OCI-LY7 (cell line): ENCODE measurements around the gene FHDC1. TPM values are rescaled to one million over a fixed set of nuclear protein-coding genes. Genes with fewer than 3 reads are reported as not detected.

Experiments
- BruUV-seq: library from RNA; stranded (reverse); fragments of 400-500 nt; replicated peaks from 2 replicates; lab custom pipeline; 2021; lab: Mats Ljungman, UMichigan
- CTCF ChIA-PET: fragments of 300-600 bp; sonication (Branson Sonifier 250); formaldehyde crosslinking; loops from one replicate; lab custom pipeline; 2022; ENCODE audit warnings: antibody characterized with exemption; ENCODE audit not compliant: unreplicated experiment; lab: Charles Lee
- POLR2A ChIA-PET: fragments of 300-600 bp; sonication (Branson Sonifier 250); formaldehyde crosslinking; loops from one replicate; lab custom pipeline; 2022; ENCODE audit warnings: antibody characterized with exemption; lab: Charles Lee
- DNase-seq: peaks from one replicate; pipeline ENCODE4 v3.0.0-alpha.2; 2015; ENCODE audit warnings: low spot score
- H2AFZ ChIP-seq: fragments of 200-600 bp; sonication (generic), shearing (Covaris generic); 2 replicates; pipeline ENCODE4 v1.6.1; 2014; ENCODE audit warnings: mild to moderate bottlenecking, antibody characterized with exemption, low read length, moderate library complexity
- H3K27ac ChIP-seq: fragments of 200-600 bp; sonication (generic); 2 replicates; pipeline ENCODE4 v1.5.1; 2014; ENCODE audit warnings: mixed run types, low read depth, mild to moderate bottlenecking, moderate library complexity, low read length, inconsistent platforms; ENCODE audit not compliant: poor library complexity, severe bottlenecking
- H3K36me3 ChIP-seq: fragments of 200-600 bp; sonication (generic); 2 replicates; pipeline ENCODE4 v1.6.1; 2014; ENCODE audit warnings: mild to moderate bottlenecking, antibody characterized with exemption, low read length, moderate library complexity, mixed read lengths; ENCODE audit not compliant: insufficient read depth
- H3K4me1 ChIP-seq: fragments of 200-600 bp; sonication (generic); 2 replicates; pipeline ENCODE4 v1.5.1; 2014; ENCODE audit warnings: mild to moderate bottlenecking, low read length; ENCODE audit not compliant: insufficient read depth, poor library complexity, severe bottlenecking
- H3K4me2 ChIP-seq: fragments of 200-600 bp; sonication (generic); 2 replicates; pipeline ENCODE4 v1.6.1; 2014; ENCODE audit warnings: mild to moderate bottlenecking, low read length
- H3K4me3 ChIP-seq: fragments of 200-600 bp; sonication (generic); 2 replicates; pipeline ENCODE4 v1.5.1; 2014; ENCODE audit warnings: mild to moderate bottlenecking, low read depth, low read length; ENCODE audit not compliant: poor library complexity, severe bottlenecking
- H3K79me2 ChIP-seq: fragments of 200-600 bp; sonication (generic); 2 replicates; pipeline ENCODE4 v1.6.1; 2016; ENCODE audit warnings: low read depth, mild to moderate bottlenecking, low read length, moderate library complexity, mixed read lengths; ENCODE audit not compliant: insufficient read depth
- H3K9me2 ChIP-seq: fragments of 200-600 bp; sonication (generic); 2 replicates; pipeline ENCODE4 v1.6.1; 2016; ENCODE audit warnings: mild to moderate bottlenecking, low read length, mixed read lengths; ENCODE audit not compliant: insufficient read depth
- H3K9me3 ChIP-seq: fragments of 200-600 bp; sonication (generic); 2 replicates; pipeline ENCODE4 v1.6.1; 2014; ENCODE audit warnings: mild to moderate bottlenecking, mixed run types, low read length, mixed read lengths
- H4K20me1 ChIP-seq: fragments of 200-600 bp; sonication (generic); 2 replicates; pipeline ENCODE4 v1.6.1; 2014; ENCODE audit warnings: mild to moderate bottlenecking, antibody characterized with exemption, low read length, moderate library complexity, mixed read lengths; ENCODE audit not compliant: insufficient read depth
- EZH2phosphoT487 ChIP-seq: fragments of 200-600 bp; sonication (generic); IDR thresholded peaks from 2 replicates; pipeline ENCODE4 v1.6.1; 2018; ENCODE audit warnings: low read depth, borderline replicate concordance, mild to moderate bottlenecking, mixed run types, antibody characterized with exemption, low read length, moderate library complexity, mixed read lengths
- intact Hi-C: fragments of 100-400 bp; cut with micrococcal nuclease; formaldehyde crosslinking; loops from one replicate; pipeline ENCODE4 v1.10.0; 2022; ENCODE audit not compliant: unreplicated experiment
- total RNA-seq, 2 experiments: library from RNA; depleted of rRNA in 1 of 2; stranded (reverse); fragments of >200 nt in 1 of 2; shearing (Covaris generic) in 1 of 2; gene quantifications; 2 replicates each; pipeline ENCODE4 v1.2.3, GENCODE V29; 2014 to 2022
- TF ChIP-seq, protein P1 (sequence below): fragments of 200-600 bp; sonication (generic); conservative IDR thresholded peaks from 2 replicates; pipeline ENCODE4 v1.5.1; 2014; ENCODE audit warnings: mild to moderate bottlenecking, antibody characterized with exemption, low read length, moderate library complexity, mixed read lengths

FHDC1 gene
- total RNA-seq, 2 experiments from 2014 or later, result 0.04 to 0.13 TPM

DNA sequence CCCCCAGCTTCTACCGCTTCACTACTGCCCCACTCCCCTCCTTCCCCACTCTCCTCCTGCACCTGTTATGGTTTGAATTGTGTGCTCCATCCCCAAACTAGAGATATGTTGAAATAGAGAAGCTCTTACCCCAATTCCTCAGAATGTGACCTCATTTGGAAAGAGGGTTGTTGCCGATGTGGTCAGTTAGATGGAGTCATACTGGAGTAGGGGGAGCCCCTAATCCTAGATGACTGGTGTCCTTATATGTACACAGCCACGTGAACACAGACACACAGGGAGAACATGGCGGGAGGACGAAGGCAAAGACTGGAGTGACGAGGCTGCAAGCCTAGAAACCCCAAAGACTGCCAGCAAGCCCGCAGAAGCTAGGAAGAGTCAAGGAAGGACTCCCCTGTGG lies 84.3 kb downstream of the FHDC1 start:
- Histone ChIP-seq H3K4me2 (no peak overlapping the region), H3K79me2 (no peaks in the 10 kb centered on the region), H3K27ac (no peak overlapping the region), H3K36me3 (no peaks in the 10 kb centered on the region), H3K9me2 (no peaks in the 10 kb centered on the region), H3K9me3 (no peaks in the 10 kb centered on the region), H2AFZ (no peak overlapping the region), H3K4me1 (no peaks in the 10 kb centered on the region), H3K4me3 (no peak overlapping the region), H4K20me1 (no peaks in the 10 kb centered on the region)
- intact Hi-C loops, result no loop called here
- TF ChIP-seq, protein P1, sequence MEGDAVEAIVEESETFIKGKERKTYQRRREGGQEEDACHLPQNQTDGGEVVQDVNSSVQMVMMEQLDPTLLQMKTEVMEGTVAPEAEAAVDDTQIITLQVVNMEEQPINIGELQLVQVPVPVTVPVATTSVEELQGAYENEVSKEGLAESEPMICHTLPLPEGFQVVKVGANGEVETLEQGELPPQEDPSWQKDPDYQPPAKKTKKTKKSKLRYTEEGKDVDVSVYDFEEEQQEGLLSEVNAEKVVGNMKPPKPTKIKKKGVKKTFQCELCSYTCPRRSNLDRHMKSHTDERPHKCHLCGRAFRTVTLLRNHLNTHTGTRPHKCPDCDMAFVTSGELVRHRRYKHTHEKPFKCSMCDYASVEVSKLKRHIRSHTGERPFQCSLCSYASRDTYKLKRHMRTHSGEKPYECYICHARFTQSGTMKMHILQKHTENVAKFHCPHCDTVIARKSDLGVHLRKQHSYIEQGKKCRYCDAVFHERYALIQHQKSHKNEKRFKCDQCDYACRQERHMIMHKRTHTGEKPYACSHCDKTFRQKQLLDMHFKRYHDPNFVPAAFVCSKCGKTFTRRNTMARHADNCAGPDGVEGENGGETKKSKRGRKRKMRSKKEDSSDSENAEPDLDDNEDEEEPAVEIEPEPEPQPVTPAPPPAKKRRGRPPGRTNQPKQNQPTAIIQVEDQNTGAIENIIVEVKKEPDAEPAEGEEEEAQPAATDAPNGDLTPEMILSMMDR, result no peak
- TF ChIP-seq EZH2phosphoT487, result no peak
- DNase-seq, result no peak
- ChIA-PET POLR2A (no interaction called here), CTCF (no interaction called here)
- BruUV-seq, result no TSS peak

- DNase-seq, result no peak
- Histone ChIP-seq H3K36me3 (no peaks in the 10 kb centered on the region), H3K4me2 (no peak overlapping the region), H3K4me1 (no peaks in the 10 kb centered on the region), H3K9me3 (no peaks in the 10 kb centered on the region), H2AFZ (no peak overlapping the region), H4K20me1 (no peaks in the 10 kb centered on the region), H3K79me2 (no peaks in the 10 kb centered on the region), H3K27ac (no peak overlapping the region), H3K9me2 (no peaks in the 10 kb centered on the region), H3K4me3 (no peak overlapping the region)
- TF ChIP-seq EZH2phosphoT487, result no peak
- TF ChIP-seq, protein P1, result no peak
- intact Hi-C loops, result no loop called here
- no TSS peak for BruUV-seq
- CTCF ChIA-PET, result no interaction called here
- POLR2A ChIA-PET, result no interaction called here
Observed at GRCh38 chr4:153021276-153021675, 85.2 kb downstream of the FHDC1 start.

- TF ChIP-seq, protein P1, result no peak
- no peak for TF ChIP-seq EZH2phosphoT487
Observed at GRCh38 chr4:153022241-153022715, 86.2 kb downstream of the FHDC1 start.

More at GRCh38 chr4:153022241-153022715, 86.2 kb downstream of the FHDC1 start:
- intact Hi-C loops, result no loop called here
- Histone ChIP-seq H4K20me1 (no peaks in the 10 kb centered on the region), H3K27ac (no peak overlapping the region), H3K4me1 (no peaks in the 10 kb centered on the region), H3K4me3 (no peak overlapping the region), H3K79me2 (no peaks in the 10 kb centered on the region), H3K4me2 (no peak overlapping the region), H3K9me2 (no peaks in the 10 kb centered on the region), H2AFZ (no peak overlapping the region), H3K36me3 (no peaks in the 10 kb centered on the region), H3K9me3 (no peaks in the 10 kb centered on the region)
- DNase-seq, result no peak
- no TSS peak for BruUV-seq
- ChIA-PET POLR2A (no interaction called here), CTCF (no interaction called here)
